ENCODE results near the gene TECTB. TPM values are rescaled to one million over a fixed set of nuclear protein-coding genes. Genes with fewer than 3 reads are reported as not detected.

Gene TECTB
- total RNA-seq, 4 donors from 2014 or later, result not detected

DNA sequence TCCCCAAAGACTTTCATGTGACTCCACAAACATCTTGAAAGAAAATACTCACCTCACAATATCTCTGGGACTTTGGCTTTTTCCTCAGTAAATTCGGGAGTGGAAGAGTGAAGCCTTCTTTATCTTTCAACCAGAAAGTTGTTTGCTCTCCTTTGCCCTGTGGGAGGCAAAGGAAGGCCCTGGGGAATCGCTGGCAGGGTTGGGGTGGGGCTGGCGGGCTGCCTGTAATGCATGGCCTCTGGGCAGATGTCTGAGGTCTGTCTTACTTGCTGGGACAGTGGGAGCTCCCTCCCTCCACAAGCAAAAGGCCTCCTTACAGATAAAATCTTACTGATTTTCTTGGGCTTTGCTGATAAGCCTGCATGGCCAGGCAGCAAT is 24.9 kb downstream of the TECTB start:
- TF ChIP-seq POLR2A (IDR thresholded peaks at IDR 0.05), result no peak
- TF ChIP-seq, protein P1, sequence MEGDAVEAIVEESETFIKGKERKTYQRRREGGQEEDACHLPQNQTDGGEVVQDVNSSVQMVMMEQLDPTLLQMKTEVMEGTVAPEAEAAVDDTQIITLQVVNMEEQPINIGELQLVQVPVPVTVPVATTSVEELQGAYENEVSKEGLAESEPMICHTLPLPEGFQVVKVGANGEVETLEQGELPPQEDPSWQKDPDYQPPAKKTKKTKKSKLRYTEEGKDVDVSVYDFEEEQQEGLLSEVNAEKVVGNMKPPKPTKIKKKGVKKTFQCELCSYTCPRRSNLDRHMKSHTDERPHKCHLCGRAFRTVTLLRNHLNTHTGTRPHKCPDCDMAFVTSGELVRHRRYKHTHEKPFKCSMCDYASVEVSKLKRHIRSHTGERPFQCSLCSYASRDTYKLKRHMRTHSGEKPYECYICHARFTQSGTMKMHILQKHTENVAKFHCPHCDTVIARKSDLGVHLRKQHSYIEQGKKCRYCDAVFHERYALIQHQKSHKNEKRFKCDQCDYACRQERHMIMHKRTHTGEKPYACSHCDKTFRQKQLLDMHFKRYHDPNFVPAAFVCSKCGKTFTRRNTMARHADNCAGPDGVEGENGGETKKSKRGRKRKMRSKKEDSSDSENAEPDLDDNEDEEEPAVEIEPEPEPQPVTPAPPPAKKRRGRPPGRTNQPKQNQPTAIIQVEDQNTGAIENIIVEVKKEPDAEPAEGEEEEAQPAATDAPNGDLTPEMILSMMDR (IDR thresholded peaks at IDR 0.05), result no peak
- H3K4me3 ChIP-seq (ENCODE audit: low read depth, poor library complexity, severe bottlenecking), result no peak overlapping the region
- DNase-seq (ENCODE audit: low spot score in 2 of 2), result no peak
- 18 to 22% methylated on average over 3 of the region's 3 CpGs for WGBS, 2 donors
- intact Hi-C loops (cut with DNase I; ENCODE audit: low total_unique reads), result no loop called here

DNA sequence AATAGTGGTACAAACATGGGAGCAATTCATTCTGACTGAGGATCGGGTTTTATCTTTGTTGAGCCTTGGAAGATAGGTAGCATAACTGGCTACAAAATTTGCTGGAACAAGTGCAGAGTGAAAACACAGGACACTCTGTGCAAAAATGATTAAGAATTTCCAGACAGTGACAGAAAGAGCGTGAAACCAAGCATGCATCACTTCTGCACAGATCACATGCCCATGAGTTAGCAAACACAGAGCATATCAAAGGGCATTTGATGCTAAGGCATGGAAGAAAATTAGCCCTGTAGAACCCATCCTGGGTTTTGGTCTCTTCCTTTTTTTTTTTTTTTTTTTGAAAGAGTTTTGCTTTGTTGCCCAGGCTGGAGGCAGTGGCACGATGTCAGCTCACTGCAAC is 28.3 kb downstream of the TECTB start:
- WGBS, 2 donors, result 91 to 93% methylated on average over 3 of the region's 3 CpGs
- no peak overlapping the region for H3K4me3 ChIP-seq (ENCODE audit: low read depth, poor library complexity, severe bottlenecking)
- intact Hi-C loops (cut with DNase I; ENCODE audit: low total_unique reads), result no loop called here

DNA sequence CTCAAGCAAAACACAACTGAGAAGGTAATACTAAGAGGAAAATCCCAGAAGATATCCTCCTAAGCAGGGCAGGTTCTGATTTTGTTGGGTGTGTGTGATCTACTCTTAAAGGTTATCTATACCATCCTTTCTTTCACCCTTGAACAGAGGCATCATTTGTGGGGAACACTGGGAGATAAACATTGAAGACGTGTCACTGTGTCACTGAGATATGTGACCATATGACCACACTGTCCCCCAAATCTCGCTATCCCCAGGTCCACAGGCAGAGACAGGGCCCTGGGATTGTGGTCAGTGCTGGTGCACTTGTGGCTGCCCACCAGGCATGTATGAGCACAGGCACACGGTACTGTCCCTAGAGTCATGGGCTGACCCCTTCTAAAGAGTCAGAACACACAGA is 30.0 kb downstream of the TECTB start:
- no peak overlapping the region for H3K4me3 ChIP-seq (ENCODE audit: low read depth, poor library complexity, severe bottlenecking)
- no peak for TF ChIP-seq POLR2A (IDR thresholded peaks at IDR 0.05)
- TF ChIP-seq, protein P1 (IDR thresholded peaks at IDR 0.05), result no peak
- intact Hi-C loops (cut with DNase I; ENCODE audit: low total_unique reads), result no loop called here
- 75 to 79% methylated on average over 3 of the region's 3 CpGs for WGBS, 2 donors
- DNase-seq (ENCODE audit: low spot score in 2 of 2), result no peak

More for the DNA sequence above, 28.3 kb downstream of the TECTB start:
- no peak for TF ChIP-seq POLR2A (IDR thresholded peaks at IDR 0.05)
- TF ChIP-seq, protein P1 (IDR thresholded peaks at IDR 0.05), result no peak
- no peak for DNase-seq (ENCODE audit: low spot score in 2 of 2)

DNA sequence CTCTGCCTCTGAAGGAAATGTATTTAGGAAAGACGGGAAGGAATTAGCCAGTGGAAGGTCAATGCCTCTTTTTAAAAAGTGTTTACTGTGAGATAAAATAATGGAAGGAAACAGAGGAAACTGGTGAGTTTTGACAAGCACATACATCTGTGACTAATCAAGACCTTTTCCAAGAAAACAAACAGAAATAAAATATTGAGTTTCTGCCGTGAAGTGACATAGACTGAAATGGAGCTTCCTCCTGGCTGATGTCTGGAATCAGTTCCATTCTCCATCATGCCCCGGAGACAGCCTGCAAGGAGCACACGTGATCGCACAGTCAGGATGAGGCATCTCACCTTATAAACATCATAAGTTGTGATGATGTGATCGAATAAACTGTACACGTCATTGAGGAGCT is 30.7 kb downstream of the TECTB start:
- 44 to 74% methylated on average over 7 of the region's 7 CpGs for WGBS, 2 donors
- no peak overlapping the region for H3K4me3 ChIP-seq (ENCODE audit: low read depth, poor library complexity, severe bottlenecking)
- intact Hi-C loops (cut with DNase I; ENCODE audit: low total_unique reads), result no loop called here
- no peak for TF ChIP-seq POLR2A (IDR thresholded peaks at IDR 0.05)
- TF ChIP-seq, protein P1 (IDR thresholded peaks at IDR 0.05), result no peak
- no peak for DNase-seq (ENCODE audit: low spot score in 2 of 2)

DNA sequence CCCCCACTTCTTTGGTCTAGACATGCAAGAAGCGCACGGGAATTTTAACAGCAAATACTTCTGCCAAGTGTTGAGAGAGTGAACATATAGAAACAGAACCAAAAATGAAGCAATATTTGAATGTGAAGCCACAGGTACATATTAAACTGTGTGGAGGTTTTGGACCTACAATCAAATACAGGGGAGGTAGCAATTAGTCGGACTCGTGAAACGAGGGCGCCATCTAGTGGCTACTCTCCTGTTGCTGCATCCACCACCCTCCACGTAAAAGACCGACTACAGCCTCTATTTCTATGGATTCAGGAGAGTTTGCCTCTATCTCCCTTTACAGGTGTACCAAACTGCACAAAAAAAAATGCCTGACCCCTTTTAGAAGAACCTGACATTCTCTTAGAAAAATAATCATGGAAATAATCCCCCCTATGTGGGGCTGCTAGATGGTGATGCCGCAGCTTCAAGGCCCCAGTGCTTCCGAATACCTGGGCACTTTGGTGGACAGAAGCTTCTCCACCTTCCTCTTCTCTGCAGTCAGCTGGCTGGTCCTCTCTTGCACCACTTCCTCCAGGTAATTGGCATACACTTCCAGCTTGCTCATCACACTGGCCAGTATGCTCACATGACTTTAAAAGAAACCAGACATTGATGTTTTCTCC is 31.7 kb downstream of the TECTB start:
- TF ChIP-seq, protein P1 (IDR thresholded peaks at IDR 0.05), result no peak
- no peak for TF ChIP-seq POLR2A (IDR thresholded peaks at IDR 0.05)
- WGBS, 2 donors, result 24% methylated on average over 10 of the region's 10 CpGs

DNA sequence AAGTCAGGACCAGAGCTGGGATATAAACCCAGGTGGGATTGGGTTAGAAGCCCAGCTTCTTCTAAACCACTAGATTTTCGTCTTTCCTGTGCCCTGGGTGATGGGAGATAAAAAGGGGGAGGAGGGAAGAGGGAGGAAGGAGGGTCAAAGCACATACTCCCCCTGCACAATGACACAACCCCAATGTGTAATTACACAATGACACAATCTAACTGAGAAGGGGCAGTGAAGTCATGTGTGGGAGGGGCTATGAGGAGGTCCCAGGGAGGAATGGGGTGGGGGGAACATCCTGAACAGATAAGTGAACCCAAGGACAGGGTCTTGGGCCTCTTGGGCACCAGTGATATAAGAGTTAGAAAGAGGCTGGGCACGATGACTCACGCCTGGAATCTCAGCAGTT is 44.5 kb downstream of the TECTB start:
- no peak overlapping the region for H3K4me3 ChIP-seq (ENCODE audit: low read depth, poor library complexity, severe bottlenecking)
- TF ChIP-seq, protein P1 (IDR thresholded peaks at IDR 0.05), result no peak
- TF ChIP-seq POLR2A (IDR thresholded peaks at IDR 0.05), result no peak
- no peak for DNase-seq (ENCODE audit: low spot score in 2 of 2)
- intact Hi-C loops (cut with DNase I; ENCODE audit: low total_unique reads), result no loop called here
- WGBS, 2 donors, result 84 to 88% methylated on average over 3 of the region's 3 CpGs

More for the DNA sequence above, 31.7 kb downstream of the TECTB start:
- no peak overlapping the region for H3K4me3 ChIP-seq (ENCODE audit: low read depth, poor library complexity, severe bottlenecking)
- intact Hi-C loops (cut with DNase I; ENCODE audit: low total_unique reads), result no loop called here
- DNase-seq (ENCODE audit: low spot score in 2 of 2), result peak; percentile 71 to 93
